AG04450 (cell line): ENCODE measurements around the gene KLC1. TPM values are rescaled to one million over a fixed set of nuclear protein-coding genes. Genes with fewer than 3 reads are reported as not detected.

ENCODE experiments used
- CTCF ChIA-PET: fragments of 300-600, 350-600 bp; formaldehyde crosslinking; extraction: SDS; loops from one replicate; lab custom pipeline; 2022; ENCODE audit warnings: antibody characterized with exemption, inconsistent platforms; lab: Charles Lee
- POLR2A ChIA-PET: fragments of 350-600 bp; formaldehyde crosslinking; extraction: SDS; loops from one replicate; lab custom pipeline; 2021; ENCODE audit warnings: antibody characterized with exemption, inconsistent platforms; lab: Yijun Ruan, JAX
- DNase-seq: peaks from one replicate; pipeline ENCODE4 v3.0.0-alpha.2; 2011; ENCODE audit warnings: low read depth, low spot score
- H3K27ac ChIP-seq: one replicate; pipeline ENCODE4 v1.5.1; 2012; ENCODE audit warnings: low read depth, low read length, control low read depth
- H3K27me3 ChIP-seq: one replicate; pipeline ENCODE4 v1.6.0; 2012; ENCODE audit warnings: low read length; ENCODE audit not compliant: control insufficient read depth, insufficient read depth
- H3K4me3 ChIP-seq: 2 replicates; pipeline ENCODE4 v1.5.1; 2011; ENCODE audit warnings: mild to moderate bottlenecking, low read depth, low read length, control low read depth
- H3K9me3 ChIP-seq: 2 replicates; pipeline ENCODE4 v1.5.1; 2012; ENCODE audit warnings: low read length; ENCODE audit not compliant: control insufficient read depth, insufficient read depth
- CTCF ChIP-seq: IDR thresholded peaks from 2 replicates; pipeline ENCODE4 v1.5.1; 2011; ENCODE audit warnings: low read depth, low read length, control low read depth, inconsistent platforms
- polyA plus RNA-seq: library from polyadenylated mRNA; depleted of rRNA; stranded (reverse); fragments of >200 nt; gene quantifications from 2 replicates; pipeline ENCODE4 v1.2.3, GENCODE V29; 2011

KLC1 gene
- polyA plus RNA-seq, 1 experiment, result 160 TPM

- CTCF ChIA-PET, result no interaction called here
- POLR2A ChIA-PET, result interaction anchor here (0.6 kb wide), 1 partner anchor 34 kb away, joined by 3 read pairs; no protein-coding TSS in a partner anchor
- Histone ChIP-seq H3K27me3 (no peaks in the 10 kb centered on the region), H3K9me3 (no peaks in the 10 kb centered on the region; the same call in 1 of the 2 replicates), H3K4me3 (no peak overlapping the region), H3K27ac (peak overlapping the region; percentile 39)
- no peak for DNase-seq
- TF ChIP-seq CTCF, result no peak
Measured at GRCh38 chr14:103662591-103662990, 33.6 kb downstream of the KLC1 start.

- Histone ChIP-seq H3K27ac (peak overlapping the region; percentile 98), H3K9me3 (no peaks in the 10 kb centered on the region; the same call in 1 of the 2 replicates), H3K27me3 (no peaks in the 10 kb centered on the region), H3K4me3 (no peak overlapping the region)
- CTCF ChIA-PET, result interaction anchor here (1.1 kb wide), 1 partner anchor 15 kb away, joined by 3 read pairs; no protein-coding TSS in a partner anchor
- no peak for DNase-seq
- POLR2A ChIA-PET, result interaction anchor here (0.8 to 1.4 kb wide), 5 partner anchors 10 to 52 kb away, joined by 3 to 6 read pairs (median 3); partner anchors contain the start of genes KLC1, XRCC3 and ZFYVE21
- TF ChIP-seq CTCF, result no peak
Measured at GRCh38 chr14:103663506-103663905, 34.5 kb downstream of the KLC1 start.

- CTCF ChIA-PET, result interaction anchor here (0.6 to 0.7 kb wide), 2 partner anchors 10 to 15 kb away, joined by 3 read pairs; no protein-coding TSS in a partner anchor
- POLR2A ChIA-PET, result no interaction called here
- no peak for TF ChIP-seq CTCF
Measured at GRCh38 chr14:103667671-103668070, 38.7 kb downstream of the KLC1 start.

GRCh38 chr14:103668117-103668516 lies 39.1 kb downstream of the KLC1 start:
- H3K27ac ChIP-seq, result no peak overlapping the region
- no peak for TF ChIP-seq CTCF
- no peaks in the 10 kb centered on the region for H3K9me3 ChIP-seq
- ChIA-PET CTCF (interaction anchor here (0.6 to 0.7 kb wide), 2 partner anchors 11 to 14 kb away, joined by 3 read pairs; no protein-coding TSS in a partner anchor), POLR2A (no interaction called here)
- no peaks in the 10 kb centered on the region for H3K27me3 ChIP-seq
- no peak for DNase-seq
- H3K4me3 ChIP-seq, result no peak overlapping the region

More at GRCh38 chr14:103667671-103668070, 38.7 kb downstream of the KLC1 start:
- H3K9me3 ChIP-seq, result no peaks in the 10 kb centered on the region
- no peak overlapping the region for H3K4me3 ChIP-seq
- no peaks in the 10 kb centered on the region for H3K27me3 ChIP-seq
- DNase-seq, result no peak
- no peak overlapping the region for H3K27ac ChIP-seq

GRCh38 chr14:103669370-103669769 lies 40.4 kb downstream of the KLC1 start:
- CTCF ChIA-PET, result no interaction called here
- H3K9me3 ChIP-seq, result no peaks in the 10 kb centered on the region
- POLR2A ChIA-PET, result interaction anchor here (0.6 kb wide), 1 partner anchor 130 kb away, joined by 4 read pairs; no protein-coding TSS in a partner anchor

More at GRCh38 chr14:103669370-103669769, 40.4 kb downstream of the KLC1 start:
- no peak overlapping the region for H3K27ac ChIP-seq
- no peak for DNase-seq
- no peak overlapping the region for H3K4me3 ChIP-seq
- no peak for TF ChIP-seq CTCF
- no peaks in the 10 kb centered on the region for H3K27me3 ChIP-seq
